GM18519 (cell line): ENCODE measurements around the gene PRKAR1A.
A peak's percentile ranks its signal among the peaks of the same experiment; 100 is the strongest.
"Not testable (repeated sequence)": the region's sequence is repeated elsewhere in the genome, so short reads cannot be mapped to it uniquely, and the experiment has no call there.

ENCODE experiments used
- ATAC-seq: cut with Tn5 transposase; IDR thresholded peaks from one replicate; pipeline ENCODE4 v1.9.1; 2021; ENCODE audit warnings: mild to moderate bottlenecking, moderate library complexity; ENCODE audit not compliant: unreplicated experiment, low FRiP score

Gene PRKAR1A

DNA sequence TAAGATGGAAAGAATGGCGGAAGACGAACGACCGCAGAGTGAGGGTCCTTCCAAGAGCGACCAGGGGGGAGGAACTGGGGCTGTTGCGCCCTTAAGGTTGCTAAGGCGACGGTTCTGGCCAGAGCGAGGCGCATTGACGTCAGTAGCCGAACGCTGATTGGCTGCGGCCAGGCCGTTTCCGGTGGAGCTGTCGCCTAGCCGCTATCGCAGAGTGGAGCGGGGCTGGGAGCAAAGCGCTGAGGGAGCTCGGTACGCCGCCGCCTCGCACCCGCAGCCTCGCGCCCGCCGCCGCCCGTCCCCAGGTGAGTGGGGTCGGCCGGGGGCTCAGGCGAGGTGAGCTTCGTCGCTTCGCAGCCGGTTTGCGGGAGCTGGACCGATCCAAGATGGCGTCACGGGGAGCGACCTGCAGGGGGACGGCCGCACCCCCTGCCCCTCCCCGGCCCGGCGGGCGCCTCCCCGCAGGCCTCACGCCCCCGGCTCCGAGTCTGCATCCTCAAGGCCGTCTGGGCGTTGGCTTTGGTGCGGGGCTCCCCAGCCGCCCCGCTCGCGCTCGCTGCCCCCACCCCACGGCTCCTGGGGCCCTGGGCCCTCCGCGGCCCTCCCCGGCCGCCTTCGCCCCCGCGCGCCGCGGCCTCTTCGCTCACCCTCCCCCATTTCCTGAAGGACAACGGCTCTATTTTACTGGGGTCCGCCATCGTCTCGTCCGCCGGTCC lies at the start of gene PRKAR1A:
Gene PRKAR1A, plus strand, starts transcription at position 184 of the 713 bp plus-strand sequence. CDS start 2,970 bp downstream, outside the sequence.
- ATAC-seq, result peak; percentile 89

DNA sequence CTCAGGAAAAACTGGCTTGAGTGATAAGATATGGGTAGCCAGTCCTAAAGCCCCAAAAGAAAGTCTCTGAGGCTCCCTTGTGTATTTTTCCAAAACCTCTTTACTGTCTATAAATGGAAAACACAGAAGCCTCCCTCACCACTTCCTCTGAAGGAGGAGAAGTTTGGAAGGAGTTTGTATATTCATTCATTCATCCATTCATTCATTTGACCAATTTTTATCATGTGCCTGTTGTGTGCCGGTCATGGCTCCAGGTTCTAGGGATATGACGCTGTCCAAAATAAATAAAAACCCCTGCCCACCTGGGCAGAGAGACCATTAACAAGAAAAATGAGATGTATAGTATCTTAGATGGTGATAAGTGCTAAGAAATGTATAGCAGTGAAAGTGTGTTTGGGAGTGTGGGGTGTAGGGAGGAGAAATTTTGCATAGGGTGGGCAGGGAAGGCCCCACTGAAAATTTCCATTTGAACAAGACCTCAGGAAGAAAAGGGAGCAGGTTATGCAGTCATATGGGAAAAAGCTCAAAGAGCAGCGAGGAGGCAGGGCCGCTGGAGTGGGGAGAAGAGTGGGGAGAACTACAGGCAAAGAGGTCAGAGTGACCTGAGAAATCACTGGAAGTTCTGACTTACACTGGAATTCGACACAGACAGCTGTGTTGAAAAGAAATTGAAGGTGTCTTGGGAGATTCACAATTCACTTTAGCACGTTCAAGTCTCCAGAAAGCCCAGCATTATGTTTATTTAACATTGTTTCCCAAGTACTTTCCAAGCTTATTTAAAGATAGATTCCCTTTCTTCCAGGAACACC lies 48.8 kb upstream of the PRKAR1A start:
- no peak for ATAC-seq

DNA sequence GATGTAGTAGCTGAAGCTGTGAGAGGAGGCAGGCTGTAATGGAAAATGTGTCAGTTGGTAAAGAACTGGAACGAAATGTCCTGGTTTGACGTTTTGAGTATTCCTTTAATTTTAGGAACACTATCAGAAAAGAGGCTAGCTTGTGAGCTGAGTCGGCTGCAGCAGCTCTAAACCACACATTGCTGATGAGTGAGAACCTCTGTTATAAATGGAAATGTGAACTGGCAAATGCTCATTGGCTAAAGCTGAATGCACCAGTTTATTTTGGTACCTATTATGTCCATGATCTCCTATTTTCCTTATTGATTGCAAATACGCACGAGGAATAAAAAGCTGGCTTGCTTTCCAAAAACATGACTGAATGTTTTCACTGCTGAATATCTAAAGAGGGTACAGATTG lies 43.9 kb upstream of the PRKAR1A start:
- ATAC-seq, result no peak

DNA sequence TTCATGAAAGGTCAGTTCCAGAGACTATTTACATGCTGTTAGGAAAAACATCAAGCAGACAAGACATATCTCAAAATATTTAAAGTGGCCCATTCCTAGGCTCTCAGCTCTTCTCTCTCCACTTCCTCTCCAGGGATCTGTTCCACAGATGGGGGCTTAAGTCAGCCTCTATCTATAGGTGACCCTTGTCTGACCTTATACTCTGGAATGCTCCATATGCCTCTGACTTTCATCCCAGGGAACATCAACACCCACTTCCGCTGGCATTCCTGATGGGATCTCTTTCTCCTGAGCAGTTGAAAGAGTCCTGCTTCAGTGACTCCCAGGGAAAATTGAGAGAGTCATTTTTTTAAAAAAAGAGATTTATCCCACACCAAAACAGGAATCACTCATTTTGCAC lies 43.4 kb upstream of the PRKAR1A start:
- ATAC-seq, result no peak

DNA sequence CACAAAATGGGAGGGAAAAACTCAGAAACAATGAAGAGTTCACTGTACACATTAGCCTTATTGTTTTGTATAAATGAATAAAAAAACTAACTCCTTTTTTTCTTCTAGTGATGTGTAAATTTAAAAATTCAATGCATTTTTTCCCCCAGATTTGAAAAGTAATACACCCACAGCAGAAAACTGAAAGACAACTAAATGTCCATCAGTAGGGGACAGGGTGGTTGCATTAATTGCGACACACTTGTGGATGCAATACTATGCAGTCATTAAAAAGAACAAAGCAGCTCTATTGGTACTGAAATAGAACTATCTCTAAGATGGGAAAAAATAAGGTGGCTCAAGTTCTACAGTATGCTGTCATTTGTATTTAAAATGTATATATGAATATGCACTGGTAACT lies 41.3 kb upstream of the PRKAR1A start:
- ATAC-seq, result no peak

DNA sequence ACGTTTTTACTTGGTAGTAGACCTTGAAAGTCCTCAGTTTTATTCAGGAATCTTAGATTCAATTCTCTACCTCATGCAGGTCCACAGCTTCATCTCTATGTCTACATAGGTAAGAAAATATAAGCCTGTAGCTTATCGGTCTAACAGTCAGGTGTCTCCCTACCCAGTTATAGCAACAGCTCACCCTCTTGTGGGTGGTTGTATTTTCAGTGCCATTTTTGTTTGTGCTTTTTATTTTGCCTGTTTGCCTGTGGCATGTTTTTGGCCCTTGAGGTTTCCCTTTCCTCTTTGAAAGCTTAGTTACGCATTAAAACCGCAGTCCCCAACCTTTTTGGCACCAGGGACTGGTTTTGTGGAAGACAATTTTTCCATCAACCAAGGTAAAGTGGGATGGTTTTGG lies 31.3 kb upstream of the PRKAR1A start:
- no peak for ATAC-seq

DNA sequence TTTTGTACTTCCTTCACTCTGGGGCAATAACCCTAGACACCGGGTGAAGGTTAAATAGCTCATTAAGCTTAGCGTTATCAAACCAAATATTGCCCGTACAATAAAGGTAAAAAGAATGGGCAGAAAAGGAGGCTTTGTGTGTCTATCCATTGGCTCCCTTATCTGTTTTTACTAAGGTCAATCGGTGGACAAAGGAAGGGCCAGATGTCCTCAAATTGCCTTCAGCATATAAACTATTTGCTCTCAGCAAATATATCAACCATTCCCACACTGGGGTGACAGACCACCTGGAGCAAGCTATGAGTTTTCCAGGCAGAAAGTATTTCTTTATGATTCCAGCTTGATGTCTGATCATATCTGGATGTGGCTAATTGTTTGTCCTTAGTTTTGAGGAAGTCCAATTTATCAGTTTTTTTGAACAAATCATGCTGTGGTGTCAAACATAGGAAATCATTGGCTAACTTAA lies 29.6 kb upstream of the PRKAR1A start:
- ATAC-seq, result no peak

DNA sequence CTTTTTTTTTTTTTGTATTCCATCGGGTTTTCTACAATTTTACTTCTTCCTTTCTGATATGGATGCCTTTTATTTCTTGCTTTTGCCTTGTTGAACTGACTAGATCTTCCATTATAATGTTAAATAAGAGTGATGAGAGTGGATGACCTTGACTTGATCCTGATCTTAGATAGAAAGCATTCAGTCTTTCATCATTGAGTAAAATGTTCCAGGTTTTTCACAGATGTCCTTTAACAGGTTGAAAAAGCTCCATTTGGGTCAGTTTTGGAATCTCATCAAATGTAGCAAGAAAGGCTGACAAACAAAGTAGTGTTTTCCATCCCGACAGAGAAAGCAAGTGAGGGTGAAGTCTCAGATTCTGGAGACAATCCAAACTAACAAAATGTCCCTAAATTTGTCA lies 27.8 kb upstream of the PRKAR1A start:
- no peak for ATAC-seq

DNA sequence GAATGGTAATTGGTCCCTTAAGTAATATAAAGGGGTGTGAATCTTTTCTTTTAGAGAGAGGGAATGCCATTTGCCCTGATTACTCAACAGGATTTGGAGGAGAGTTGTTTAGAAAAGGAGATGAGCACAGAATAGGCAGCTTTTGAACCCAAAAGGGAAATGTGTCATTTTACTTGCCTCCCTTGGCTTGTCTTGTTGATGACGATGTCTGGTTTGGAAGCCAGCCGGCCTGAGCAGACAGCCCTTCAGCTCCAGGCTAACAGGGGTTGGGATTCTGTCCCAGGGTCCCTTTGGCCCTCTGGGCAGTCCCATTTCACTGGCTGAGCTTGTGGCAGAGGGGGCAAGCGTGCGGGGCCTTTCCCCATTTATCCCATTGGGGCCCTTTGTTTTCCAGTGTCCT lies 22.3 kb upstream of the PRKAR1A start:
- no peak for ATAC-seq

DNA sequence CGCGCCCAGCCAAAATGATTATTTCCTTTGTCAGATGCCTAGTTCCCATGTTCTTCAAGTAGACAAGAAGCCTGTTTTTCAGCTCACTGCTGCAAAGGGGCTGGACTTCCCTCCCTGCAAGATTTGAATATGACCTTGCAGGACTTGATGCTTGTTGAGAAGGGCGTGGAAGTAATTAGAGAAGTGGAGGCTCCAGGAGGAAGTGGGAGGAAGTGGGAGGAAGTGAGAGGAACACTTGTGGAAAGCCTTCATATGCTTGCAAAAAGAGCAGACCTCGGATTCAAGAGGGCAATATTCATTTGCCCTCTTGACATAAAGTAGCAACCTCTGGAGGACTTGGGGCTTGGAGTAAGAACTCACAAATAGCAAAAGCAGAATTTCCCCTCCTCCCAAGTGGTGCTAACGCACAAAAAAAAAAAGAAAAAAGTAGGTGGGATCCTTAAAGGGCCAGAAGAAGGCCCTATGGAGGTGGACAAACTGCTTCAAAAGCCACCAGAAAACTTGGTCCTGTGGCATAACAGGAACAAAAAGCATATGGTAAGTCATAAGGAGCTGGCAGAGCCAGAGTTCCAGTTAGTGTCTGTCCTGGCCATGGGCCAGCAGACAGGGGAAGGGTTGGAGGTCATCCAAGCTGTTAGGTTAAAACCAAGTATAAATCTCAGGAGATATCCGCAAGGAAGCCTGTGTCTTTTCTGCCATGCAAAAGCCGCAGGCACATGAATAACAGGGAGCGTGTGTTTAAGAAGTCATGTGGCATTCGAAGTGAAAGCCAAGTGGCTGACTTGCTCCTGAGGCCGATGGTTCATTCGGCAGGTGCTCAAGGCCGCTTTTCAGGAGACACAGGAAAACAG lies 20.6 kb upstream of the PRKAR1A start:
- ATAC-seq, result no peak

DNA sequence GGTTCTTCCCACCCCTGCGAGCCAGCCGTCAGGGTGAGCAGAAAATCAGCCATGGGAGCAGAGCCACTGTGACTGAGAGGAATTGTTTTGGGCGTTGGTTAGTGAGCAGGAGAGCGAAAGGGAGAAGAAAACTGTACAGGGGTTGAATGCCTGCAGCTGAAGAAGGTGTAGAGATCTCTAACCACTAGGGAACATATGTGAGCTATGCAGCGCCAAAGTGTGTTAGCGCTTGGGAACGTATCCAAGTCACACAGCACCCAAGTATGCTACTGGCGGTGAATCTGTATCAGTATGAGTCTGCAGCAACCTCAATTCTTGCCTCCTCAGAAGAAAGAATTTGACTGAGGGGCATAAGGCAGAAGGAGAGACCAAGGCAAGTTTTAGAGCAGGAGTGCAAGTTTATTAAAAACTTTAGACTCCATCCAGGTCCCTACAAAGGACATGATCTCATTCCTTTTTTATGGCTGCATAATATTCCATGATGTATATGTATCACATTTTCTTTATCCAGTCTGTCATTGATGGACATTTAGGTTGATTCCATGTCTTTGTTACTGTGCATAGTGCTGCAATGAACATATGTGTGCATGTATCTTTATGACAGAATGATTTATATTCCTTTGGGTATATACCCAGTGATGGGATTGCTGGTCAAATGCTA lies 19.7 kb upstream of the PRKAR1A start:
- not testable (repeated sequence) for ATAC-seq

DNA sequence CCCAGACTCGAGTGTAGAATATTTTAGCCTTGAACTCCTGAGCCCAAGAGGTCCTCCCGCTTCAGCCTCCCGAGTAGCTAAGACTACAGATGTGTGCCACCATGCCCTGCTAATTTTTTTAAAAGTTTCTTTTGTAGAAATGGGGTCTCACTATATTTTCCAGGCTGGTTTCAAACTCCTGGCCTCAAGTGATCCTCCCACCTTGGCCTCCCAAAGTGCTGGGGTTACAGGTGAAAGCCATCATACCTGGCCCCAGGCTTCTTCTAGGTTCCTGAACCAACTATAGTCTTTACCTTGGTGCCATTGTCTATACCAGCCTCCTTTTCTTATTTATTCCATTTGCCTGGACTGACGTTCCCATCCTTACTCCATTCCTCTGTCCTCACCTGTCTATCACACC lies 17.1 kb upstream of the PRKAR1A start:
- ATAC-seq, result no peak

DNA sequence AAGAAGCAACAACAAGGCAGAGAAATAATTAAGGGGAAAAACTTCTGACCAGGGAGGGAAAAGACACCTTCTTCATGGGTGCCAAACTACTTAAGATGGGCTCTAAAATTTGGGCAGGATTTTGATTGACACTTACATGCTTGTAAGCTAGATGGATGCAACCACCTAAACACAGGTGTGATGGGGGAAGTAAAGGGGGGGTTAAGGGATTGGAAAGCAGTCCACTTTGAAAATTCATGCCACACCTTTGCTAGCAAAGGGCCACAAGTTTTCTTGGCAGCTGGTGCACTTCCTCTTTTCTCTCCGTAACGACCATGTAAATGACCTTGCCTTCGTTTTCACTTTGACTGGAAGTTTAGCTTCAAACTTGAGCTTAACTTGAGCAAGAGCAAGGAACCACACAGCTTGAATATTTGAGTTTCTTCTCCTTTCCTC lies 14.3 kb upstream of the PRKAR1A start:
- ATAC-seq, result peak; percentile 84

DNA sequence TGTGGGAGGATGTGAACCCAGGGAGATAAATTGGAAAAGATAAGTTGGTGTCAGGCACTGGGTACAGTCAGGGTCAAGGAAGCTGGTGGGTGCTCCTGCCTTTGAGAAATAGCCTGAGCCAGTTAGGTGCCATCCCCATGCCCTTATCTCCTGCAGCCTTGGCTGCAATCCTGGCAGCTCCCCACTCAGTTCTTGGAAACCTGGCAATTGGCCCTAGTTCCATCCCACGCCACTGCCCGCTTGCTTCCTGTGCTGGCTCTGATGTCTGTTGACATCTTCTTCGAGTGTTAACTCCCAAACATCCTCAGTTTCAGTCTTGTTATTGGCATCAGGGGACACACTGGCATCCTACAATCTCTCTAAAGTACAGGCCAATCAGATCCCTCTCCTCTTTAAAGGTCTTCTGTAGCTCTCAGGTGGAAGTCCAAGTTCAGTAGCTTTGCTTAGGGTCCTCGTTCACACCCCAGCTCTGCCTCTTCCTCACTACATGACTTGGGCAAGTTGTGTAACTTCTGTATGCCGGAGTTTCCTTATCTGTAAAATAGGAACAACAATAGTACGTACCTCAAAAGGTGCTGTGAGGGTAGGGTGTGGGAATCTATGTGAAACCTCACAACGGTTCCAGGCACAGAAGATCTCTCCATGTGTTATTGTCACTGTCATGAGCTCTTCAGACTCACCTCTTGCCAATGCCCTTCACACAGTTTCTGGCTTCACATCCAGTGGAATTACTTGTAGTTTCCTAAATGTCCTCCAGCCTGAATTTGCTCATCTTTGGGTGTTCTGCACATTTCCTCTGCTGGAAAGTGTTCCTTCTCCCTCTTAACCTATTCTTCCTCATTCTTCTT lies 13.5 kb upstream of the PRKAR1A start:
- no peak for ATAC-seq

DNA sequence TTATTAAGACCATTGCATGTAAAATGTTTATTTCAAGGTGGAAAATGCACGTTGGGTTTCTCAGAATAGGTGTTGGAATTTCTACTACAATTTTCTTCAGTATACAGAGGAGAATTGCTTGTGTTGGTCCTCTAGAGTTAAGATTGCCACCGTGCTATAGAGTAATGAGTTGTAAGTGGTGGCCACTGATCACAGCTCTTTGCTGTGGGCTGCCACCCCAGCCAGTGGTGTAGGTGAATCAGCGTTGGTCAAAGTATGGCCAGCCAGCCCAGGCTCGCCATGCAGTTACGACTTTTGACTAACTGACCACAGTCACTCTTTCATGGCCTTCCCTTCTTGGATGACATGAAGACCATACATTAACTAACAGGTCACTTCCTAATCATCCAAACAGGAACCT lies 12.6 kb upstream of the PRKAR1A start:
- no peak for ATAC-seq

DNA sequence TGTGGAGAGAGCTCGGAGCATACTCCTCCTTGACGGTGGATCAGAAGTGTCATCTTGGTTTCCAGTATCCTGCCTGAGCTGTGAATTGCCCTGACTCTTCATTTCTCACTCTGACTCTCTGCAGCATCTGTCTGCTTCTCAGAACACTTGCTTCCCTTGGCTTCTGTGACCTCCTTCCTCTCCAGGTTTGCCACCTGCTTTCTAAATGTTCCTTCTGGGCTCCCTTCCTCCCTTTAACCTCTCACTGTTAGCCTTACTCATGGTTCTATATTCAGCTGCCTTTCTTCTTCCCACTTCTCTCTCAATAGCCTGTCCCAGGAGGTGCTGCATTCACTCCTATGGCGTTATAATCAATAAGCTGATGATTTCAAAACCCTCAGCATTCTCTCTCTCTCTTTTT lies 11.2 kb upstream of the PRKAR1A start:
- no peak for ATAC-seq

DNA sequence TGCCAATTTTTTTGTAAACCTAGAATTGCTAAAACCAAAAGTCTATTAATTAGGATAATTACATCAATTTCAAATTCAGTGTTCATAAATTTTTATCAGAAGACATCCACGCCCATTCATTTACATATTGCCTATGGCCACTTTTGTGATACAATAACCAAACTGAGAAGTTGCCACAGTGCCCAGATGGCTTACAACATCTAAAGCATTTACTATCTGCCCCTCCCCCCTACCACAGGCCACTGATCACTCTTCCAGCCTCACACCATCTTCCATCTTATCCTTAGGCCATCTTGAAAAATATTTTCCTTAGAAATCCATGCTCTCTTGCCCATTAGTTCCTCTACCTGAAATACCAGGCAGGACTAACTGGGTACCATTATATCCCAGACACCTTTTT lies 6.3 kb upstream of the PRKAR1A start:
- ATAC-seq, result no peak

DNA sequence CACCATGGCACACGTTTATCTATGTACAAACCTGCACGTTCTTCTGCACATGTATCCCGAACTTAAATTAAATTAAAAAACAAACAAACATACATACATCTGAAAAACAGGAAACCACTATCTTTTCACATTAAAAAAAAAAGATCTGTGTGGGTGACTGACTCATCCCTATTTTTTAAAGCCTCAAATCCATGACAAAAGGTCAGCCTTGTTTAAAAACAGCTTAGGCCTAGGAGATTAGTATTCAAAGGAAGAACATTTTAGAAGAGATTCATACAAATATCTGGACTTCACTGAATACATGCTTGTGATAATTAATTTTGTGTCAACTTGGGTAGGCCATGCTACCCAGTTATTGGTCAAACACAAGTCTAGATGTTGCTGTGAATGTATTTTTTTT lies 4.7 kb upstream of the PRKAR1A start:
- no peak for ATAC-seq
